Fibroblast of skin of back (primary cell): ENCODE data around the gene PRRX2. TPM values are rescaled to one million over a fixed set of nuclear protein-coding genes. Genes with fewer than 3 reads are reported as not detected.
"Not testable (repeated sequence)": the region's sequence is repeated elsewhere in the genome, so short reads cannot be mapped to it uniquely, and the experiment has no call there.

ENCODE experiments used
- DNase-seq: peaks from one replicate; pipeline ENCODE4 v3.0.0-alpha.2; 2013
- polyA plus RNA-seq, 2 experiments: library from polyadenylated mRNA; unstranded; fragments of 120-200 nt; gene quantifications; one replicate each; pipeline ENCODE4 v1.2.1, GENCODE V29; 2013; ENCODE audit not compliant: insufficient read length in 2 of 2

Gene PRRX2
- polyA plus RNA-seq (2013, experiment 1 of 2; ENCODE audit: insufficient read length), result 70.9 TPM
- 64.4 TPM for polyA plus RNA-seq (2013, experiment 2 of 2; ENCODE audit: insufficient read length)

- DNase-seq, result peak; percentile 84
These were observed at the start of gene PRRX2 for GRCh38 chr9:129665389-129665775. TSS of gene PRRX2 (plus strand) at chr9:129665647. CDS start at chr9:129665868, 221 bp downstream.

DNA sequence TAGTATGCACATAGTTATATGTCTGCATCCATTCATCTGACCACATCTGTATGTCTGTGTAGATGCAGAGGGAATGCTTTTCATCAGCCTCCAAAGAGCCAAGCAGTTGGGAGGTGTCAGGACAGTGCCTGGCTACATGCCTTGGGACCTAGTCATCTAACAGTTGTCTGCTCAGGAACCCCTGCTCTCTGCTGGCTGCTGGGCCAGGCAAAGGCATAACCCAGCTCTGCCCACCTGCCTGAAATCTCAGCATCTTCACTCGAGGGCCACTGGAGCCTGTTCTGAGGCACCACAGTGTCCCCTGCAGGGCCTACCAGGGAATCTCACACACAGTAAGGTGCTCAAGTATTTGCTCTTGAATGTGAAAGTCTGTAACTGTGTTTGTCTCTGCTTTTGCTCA, 48.3 kb upstream of the PRRX2 start:
- DNase-seq, result peak; percentile 78

- DNase-seq, result no peak
These were observed 45.4 kb upstream of the PRRX2 start for GRCh38 chr9:129619787-129620668.

DNA sequence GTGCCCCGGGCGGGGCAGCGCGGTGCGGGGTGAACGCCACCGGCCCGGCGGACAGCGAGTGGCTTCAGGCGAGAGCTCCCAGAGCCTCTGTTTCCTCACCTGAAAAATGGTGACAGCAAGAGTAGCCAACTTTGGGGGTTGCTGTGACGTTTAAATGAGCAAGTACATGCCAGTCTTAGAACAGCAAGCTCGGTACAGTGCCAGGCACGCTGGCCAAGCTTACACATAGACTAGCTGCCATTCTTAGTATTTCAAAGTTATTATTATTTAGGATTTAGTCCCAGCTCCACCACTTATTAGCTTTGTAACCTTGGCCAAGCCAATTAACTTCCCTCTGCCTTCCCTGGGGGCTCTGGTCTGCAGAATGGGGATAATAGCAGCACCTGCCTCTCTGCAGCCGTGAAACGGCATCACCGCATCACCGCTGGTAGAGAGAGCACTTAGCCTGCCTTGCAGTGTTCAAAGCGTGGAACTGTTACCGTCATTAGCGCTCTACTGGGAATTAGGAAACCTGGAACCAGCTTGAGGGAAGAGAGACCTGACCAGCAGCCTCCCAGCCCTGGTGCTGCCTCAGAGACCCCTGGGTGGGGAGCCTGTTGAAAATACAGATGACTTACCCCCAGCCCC, 44.7 kb upstream of the PRRX2 start, which contains the start of gene C9orf50:
Gene C9orf50 (minus strand): TSS at position 433 of the 627 bp plus-strand sequence. CDS start 527 bp downstream, outside the sequence.
- DNase-seq, result no peak

GRCh38 chr9:129623331-129623730, 42.1 kb upstream of the PRRX2 start:
- DNase-seq, result peak; percentile 84

- peak; percentile 59 for DNase-seq
These were observed 41.2 kb upstream of the PRRX2 start for GRCh38 chr9:129624168-129624759.

DNA sequence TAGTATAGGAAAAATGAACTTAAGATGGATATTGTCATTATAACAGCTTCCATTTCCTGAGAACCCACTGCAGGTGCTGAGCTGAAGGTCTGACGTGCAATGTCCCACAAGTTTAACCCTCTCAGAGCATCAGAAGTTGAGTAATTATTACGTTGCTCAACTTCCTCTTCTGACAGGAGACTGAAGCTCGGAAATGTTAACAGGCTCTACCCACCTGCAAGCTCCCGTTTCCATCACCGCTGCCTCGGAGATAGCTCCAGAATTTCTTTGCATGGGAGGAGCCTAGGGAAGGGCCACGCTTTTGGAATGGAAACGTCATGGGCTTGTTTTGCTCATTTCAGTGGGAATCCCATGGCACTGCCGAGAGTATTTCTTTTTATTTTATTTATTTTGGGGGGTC, 40.5 kb upstream of the PRRX2 start:
- no peak for DNase-seq

DNA sequence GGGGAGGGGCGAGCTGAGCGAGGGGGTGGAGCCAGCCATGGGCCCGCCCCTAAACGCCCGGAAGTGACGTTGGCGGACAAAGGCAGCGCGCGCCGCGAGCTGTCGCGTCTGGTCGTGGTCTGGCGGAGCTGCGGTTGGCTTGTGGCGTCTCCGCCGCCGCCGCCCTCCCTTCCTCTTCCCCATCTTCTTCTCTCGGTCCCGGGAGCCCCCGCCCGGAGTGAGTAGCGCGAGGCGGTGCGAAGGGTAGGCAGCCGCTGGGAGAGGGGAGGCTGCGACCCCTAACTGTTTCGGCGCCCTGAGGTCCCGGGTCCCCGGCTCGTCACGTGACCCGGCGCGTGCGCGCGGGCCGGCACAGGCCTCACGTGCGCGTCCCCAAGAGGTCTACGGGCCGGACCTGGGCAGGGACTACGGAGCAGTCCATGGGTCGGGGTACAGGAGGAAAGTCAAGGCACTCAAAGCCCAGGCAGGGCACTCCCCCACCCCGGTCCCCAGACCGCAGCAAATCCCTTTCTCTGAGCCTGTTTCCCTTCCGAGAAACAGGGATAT, 39.3 kb upstream of the PRRX2 start, which contains the start of gene NTMT1:
Gene NTMT1 (plus strand): TSS at position 85 of the 546 bp plus-strand sequence. CDS start 6,541 bp downstream, outside the sequence.
- DNase-seq, result peak; percentile 83

DNA sequence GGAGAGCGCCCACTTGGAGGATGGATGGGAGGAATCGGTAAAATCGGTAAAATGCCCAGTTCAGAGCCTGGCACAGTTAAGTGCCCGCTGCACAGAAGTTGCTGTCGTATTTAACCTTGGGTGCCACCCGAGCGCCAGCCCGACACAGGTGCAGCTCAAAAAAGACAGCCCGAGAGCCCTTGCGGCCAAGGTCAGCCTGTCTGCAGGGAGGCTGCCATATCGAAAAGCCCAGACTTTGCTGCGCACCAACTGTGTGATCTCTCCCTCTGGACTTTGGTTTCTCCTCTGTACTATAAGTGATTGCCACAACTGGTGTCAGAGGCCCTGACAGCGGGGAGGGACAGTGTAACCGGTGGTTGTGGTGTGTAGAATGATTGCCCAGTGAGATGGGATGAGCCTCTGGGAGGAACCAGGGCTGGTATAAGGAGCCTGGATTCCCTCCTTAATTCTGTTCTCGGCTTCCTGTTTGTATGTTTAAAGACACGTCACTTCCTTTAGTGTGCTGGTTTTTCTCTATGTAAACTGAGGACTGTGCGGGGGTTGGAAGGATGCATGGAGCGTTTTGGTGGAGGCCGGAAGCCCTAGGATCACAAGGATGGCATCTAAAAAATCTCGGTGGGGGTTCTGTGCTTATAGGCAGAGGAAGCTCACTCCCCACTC, 38.7 kb upstream of the PRRX2 start:
- DNase-seq, result peak; percentile 98

- no peak for DNase-seq
These were observed 37.6 kb upstream of the PRRX2 start for GRCh38 chr9:129627556-129628440.

DNA sequence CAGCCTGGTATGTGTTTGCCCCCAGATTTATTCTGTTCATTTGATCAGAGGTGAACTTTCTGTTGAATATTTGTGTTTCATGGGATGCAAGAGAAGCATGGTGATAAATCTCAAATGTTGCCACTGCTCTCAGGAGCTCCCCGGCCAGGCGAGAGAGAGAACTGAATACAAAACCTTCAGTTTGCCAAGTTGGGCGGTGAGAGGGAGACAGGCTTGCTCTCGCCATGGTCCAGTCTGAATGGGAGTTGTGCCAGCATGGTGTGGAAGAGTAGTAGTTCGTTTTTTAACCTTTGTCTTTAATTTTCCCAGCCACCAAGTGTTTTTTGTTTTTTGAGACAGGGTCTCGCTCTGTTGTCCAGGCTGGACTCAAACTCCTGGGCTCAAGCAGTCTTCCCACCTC, 36.7 kb upstream of the PRRX2 start:
- no peak for DNase-seq

GRCh38 chr9:129629251-129629820, 36.1 kb upstream of the PRRX2 start:
- DNase-seq, result no peak

DNA sequence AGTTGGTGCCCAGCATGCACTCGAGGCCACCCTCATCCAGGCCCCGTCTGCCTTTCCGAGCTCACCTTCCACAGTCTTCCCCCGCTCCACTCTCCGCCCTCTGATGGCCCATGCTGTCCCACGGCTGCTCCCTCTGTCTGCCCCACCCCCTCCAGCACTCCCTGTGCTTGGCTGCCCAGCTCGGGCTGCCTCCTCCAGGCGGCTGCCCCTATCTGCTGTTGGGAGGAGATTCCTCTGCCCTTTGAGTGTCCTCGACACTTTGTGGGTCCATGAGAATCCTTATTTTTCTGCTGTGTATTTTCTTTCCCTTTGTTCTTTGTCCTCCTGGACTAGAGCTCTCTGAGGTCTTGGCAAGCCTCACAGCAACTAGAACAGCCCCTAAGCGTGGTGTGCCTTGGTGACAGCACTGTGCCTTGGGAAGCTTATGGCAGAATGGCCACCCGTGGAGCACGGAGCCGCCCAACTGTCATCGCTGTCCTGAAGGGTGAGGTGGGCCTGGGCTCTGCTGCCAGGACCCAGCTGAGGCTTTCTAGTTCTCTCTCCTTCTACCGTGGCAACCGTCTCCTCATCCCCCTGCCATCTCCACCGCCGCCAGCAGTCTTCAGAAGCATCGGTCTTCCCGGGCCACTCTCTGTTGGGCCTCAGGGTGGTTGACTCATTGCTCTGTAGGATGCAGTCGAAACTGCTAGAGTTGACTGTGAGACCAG, 34.3 kb upstream of the PRRX2 start:
- peak; percentile 65 for DNase-seq

DNA sequence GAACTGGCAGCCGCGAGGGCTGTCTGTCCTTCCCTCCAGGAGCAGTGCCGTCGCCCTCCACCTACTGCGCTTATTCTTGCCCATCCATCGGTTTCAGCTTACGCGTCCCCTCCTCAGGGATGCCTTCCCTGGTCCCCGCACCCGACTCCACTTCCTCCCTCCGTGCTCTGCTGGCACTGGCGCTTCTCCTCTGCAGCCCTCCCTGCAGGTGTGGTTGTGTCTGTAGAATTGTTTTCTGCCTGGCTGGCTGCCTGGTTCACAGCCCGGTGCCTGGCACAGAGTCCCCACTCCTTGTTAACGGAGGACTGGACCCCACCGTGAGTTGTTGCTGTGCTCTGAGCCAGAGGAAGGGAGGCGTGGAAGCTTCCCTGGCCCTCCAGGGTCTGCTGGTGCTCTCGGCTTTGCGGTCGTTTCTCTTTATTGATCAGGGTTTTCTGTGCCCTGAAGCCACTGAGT, 33.7 kb upstream of the PRRX2 start:
- DNase-seq, result no peak

DNA sequence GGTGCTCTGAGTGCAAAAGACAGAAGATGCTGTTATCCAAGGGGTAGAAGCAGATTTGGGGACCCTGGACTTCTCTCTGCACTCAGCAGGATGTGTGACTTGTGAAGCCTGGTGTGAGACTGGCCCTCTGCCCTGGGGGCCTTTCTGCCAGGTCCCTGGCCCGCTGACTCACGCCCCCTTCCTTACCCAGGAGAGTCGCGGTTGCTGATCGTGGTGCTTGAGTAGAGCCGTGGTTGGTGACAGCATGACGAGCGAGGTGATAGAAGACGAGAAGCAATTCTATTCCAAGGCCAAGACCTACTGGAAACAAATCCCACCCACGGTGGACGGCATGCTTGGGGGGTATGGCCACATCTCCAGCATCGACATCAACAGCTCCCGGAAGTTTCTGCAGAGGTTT, 33.0 kb upstream of the PRRX2 start:
- DNase-seq, result no peak

DNA sequence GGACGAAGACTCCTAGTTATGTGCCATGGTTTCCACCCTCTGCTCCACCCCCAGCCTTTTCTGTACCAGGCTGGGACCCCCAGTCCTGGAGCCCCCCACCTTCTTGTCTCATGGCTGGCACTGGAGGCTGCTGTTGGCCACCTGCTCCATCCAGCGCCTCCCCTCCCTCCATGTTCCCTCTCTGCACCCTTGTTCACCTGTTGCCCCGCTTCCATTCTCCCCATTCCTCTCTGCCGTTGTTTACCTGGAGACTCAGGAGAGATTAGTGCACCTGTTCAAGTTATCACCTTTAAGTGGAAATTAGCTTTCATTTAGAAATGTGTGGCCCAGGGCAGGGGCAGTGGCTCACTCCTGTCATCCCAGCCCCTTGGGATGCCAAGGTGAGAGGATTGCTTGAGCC, 32.2 kb upstream of the PRRX2 start:
- DNase-seq, result no peak

GRCh38 chr9:129633848-129634247, 31.6 kb upstream of the PRRX2 start:
- DNase-seq, result no peak

DNA sequence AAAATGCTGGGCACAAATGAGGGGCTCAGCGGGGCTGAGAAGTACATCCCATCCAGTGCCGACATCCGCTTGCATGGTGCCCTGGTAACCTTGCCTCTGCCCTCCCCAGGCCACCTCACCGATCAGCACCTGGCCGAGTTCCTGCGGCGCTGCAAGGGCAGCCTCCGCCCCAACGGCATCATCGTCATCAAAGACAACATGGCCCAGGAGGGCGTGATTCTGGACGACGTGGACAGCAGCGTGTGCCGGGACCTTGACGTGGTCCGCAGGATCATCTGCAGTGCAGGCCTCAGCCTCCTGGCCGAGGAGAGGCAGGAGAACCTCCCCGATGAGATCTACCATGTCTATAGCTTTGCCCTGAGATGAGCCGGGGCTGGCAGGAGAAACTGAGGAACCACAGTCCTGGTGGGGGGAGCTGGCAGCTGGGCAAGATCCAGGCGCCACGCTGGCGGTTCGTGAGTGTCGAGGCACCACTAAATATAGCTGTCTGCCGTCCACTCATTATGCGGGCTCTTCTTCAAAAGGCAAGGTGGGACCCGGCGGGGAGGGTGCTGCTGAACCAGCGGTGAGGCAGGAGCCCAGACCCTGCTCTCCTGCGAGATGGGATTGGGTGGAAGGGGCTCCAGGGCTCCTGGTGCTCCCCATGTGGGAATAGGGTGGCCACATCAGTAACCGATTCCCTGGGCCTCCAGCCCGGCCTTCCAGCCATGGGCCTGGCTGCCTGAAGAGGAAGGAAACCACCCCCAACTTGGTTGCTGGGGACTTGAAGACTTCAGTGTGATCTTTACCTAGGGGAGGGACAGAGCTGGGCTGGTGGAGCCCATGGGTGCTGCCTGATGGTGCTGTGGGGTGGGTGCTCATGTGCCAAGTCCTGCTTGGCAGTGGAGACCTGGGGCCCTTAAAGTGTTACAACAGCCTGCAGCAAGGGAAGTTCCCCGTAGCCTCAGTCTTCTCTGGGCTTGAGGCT, 30.1 kb upstream of the PRRX2 start:
- DNase-seq, result no peak

- not testable (repeated sequence) for DNase-seq
These were observed 29.1 kb upstream of the PRRX2 start for GRCh38 chr9:129636343-129636742.
